ENCODE measurements around the gene RPS2. TPM values are rescaled to one million over a fixed set of nuclear protein-coding genes. Genes with fewer than 3 reads are reported as not detected.

RPS2 gene
- total RNA-seq, 1 donor from 2014 or later = 788 TPM

DNA sequence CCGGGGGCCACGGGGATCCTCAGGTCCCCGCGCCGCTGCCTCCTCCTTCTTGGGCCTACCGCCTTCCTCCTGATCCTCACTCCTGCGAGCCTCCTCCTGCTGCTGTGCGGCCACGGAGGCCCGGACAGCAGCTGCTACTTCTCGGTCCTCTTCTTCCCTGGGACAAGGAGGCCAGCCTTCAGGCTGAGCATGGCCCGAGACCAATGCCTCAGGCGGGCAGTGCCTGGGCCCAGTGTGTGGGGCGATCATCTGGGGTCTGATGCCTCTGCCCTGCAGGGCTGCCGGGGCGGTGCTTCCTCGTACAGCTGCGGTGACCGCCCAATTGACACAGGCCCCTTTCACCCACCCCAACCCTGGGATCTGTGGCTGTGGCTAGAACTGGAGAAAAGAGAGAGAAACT, 36.4 kb upstream of the RPS2 start:
- DNase-seq (no peak), ATAC-seq (no peak)
- intact Hi-C loops (cut with micrococcal nuclease) = no loop called here

DNA sequence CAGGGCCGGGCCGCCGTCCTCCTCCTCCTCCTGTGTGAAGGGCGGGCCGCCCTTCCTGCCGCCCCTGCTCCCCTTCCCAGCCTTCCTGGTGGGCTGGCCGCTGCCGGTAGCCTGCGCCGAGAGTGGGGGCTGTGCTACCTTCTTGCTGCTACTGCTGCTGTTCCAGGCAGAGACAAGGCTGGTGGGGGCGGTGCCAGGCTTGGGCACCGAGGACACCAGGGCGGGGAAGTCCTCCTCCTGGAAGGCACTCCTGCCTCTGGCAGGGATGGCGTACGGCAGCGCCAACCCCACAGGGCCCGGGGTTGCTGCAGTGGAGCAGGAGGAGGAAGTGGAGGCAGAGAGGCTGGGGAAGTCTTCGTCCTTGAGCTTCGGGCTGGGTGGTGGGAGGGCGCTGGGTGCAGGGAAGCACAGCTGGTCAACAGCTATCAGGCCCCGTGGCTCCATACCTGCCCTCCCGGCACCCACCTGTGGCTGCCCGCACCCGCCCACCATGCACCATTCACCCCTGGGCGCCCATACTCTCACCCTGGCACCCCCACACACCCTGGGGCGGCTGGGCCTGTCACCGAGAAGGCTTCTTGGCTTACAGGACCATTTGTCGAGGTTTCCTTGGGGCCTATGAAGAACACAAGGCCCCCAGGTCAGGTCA, 35.4 kb upstream of the RPS2 start:
- no peak for ATAC-seq
- DNase-seq = no peak
- intact Hi-C loops (cut with micrococcal nuclease) = no loop called here

DNA sequence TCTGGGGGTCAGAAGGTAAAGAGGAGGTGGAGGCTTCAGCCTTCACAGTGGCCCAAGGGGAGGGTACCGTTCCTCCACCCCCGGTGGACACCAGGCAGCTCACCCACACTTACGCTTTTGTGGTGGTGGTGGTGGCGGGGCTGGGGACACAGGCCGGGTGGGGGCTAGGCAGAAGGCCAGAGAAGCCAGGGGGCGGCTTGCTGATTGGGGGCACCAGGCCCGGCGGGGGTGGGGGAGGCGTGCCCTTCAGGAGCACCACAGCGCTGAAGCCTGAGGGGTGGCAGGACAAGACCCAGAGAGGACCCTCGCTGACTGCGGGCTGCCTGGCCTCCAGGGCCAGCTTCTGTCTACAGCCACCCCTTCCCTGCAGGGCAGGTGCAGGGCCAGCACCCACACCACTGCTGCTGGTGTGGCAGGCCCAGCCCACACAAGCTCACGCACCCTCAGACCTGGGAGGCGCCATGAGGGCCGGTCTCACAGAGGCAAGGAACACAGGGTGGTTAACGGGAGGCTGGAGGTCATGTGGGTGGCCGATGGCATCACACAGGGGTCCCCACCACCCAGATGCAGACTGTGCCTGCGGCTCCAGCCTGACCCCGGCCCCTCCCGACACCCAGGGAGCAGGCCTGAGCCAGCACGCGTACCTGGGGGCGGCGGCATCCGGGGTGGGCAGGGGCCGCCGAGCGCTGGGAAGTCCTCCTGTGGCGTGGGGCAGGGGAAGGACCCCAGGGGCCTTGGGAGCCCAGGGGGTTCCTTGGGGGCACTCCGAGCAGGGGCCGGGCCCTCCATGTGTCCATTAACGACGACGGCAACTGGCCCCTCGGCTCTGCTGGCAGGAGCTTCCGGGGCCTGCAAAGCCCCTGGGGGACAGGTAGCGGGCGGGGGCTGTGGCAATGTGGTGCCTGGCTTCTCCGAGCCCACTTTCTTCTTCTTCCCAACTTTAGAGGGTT, 34.5 kb upstream of the RPS2 start:
- DNase-seq (no peak), ATAC-seq (no peak)
- intact Hi-C loops (cut with micrococcal nuclease) = no loop called here

DNA sequence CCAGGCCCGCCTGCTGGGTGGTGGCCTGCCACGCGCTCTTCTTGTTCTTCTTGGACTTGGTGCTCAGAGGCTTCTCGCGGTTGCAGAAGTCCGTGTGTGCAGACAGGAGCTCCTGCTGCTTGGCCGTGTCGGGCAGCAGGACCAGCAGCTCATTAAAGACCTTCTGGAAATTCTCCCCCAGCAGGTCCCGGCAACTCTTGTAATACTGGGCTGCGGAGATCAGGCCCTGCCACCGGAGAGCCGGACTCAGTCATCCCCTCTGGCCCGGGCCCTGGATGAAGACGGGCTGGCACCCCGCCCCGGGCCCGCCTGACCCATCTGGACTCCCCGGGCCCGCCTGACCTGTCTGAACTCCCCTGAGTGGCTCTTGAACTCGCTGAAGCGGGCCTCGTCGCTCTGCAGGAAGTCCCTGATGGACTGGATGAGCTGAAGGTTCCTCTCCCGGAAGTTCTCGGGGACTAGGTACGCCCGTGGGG, 33.8 kb upstream of the RPS2 start:
- intact Hi-C loops (cut with micrococcal nuclease) = no loop called here
- no peak for DNase-seq

DNA sequence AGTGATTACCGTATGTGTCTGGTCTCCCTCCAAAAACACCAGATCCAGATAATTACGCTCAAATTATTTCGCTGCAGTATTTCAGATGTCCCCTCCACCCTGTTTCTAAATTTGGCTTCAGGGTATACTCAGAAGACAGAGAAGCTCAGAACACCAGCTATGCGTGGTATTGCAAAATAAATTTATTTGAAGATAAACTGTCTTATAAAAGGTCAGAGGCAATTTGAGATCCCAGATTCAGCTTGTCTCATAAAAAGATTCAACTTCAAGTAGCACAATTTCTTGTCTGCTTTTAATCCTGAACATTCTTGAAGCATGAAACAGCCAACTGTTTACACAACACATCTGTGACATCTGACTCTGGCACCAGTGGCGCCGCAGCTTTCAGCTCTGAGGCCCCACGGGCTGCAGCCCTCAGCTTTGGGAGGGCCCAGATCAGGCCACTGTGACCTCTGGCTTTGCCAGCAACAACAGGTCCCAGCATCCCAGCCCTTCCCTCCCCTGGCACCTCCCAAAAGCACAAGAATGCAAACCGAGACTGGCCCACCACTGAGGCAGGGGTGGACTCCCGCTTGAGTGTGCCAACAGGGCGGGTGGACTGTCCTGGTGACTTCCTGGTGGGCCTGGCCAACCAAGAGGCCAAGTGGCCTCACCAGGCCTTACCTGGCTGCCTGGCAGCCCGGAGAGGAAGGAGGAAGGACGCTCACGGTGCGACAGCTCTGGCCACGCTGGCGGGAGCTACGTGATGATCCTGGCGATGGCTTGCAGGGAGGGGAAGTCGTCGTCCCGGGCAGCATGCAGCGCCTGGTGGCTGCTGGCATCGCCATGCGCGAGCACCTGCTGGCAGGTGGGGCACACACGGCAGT, 33.1 kb upstream of the RPS2 start:
- intact Hi-C loops (cut with micrococcal nuclease) = no loop called here
- ATAC-seq = no peak
- no peak for DNase-seq

More for the DNA sequence above, 33.8 kb upstream of the RPS2 start:
- no peak for ATAC-seq

DNA sequence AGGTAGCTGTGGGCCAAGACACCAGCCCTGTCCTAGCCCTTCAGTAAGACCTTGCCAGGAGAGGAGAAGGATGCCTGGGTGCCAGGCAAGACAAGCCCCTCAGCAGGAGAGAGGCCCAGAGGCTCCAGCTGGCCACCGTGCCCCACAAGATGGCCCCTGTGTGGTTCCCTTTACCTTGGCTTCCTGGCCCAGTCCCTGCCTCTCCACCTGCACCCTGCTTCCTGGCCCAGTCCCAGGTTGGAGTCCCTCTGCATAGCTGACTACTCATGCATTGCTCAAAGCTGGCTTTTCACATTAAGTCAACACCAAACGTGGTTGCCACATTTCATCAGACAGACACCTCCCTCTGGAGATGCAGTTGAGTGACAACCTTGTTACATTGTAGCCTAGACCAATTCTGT, 29.1 kb upstream of the RPS2 start:
- intact Hi-C loops (cut with micrococcal nuclease) = no loop called here
- ATAC-seq (no peak), DNase-seq (no peak)

DNA sequence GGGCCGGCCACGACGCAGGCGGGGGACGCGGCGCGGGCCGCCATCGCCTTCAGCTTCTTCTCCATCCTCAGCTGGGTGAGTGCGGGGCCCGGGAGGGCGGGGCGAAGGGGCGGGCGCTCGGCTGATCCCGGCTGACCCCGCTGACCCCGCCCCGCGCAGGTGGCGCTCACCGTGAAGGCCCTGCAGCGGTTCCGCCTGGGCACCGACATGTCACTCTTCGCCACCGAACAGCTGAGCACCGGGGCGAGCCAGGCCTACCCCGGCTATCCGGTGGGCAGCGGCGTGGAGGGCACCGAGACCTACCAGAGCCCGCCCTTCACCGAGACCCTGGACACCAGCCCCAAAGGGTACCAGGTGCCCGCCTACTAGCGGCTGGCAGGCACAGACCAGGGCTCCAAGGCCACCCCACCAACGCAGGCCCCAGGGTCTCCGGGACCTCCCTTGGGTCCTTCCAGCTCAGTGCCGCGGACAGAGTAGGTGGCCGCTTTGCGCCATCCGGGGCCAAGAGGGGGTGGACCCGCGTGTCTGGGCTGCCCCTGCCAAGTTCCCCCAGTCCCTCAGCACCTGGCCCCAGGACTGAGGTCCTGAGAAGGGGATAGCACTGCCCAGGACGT, 28.2 kb upstream of the RPS2 start:
- ATAC-seq = peak; percentile 1
- DNase-seq = no peak
- intact Hi-C loops (cut with micrococcal nuclease) = no loop called here

DNA sequence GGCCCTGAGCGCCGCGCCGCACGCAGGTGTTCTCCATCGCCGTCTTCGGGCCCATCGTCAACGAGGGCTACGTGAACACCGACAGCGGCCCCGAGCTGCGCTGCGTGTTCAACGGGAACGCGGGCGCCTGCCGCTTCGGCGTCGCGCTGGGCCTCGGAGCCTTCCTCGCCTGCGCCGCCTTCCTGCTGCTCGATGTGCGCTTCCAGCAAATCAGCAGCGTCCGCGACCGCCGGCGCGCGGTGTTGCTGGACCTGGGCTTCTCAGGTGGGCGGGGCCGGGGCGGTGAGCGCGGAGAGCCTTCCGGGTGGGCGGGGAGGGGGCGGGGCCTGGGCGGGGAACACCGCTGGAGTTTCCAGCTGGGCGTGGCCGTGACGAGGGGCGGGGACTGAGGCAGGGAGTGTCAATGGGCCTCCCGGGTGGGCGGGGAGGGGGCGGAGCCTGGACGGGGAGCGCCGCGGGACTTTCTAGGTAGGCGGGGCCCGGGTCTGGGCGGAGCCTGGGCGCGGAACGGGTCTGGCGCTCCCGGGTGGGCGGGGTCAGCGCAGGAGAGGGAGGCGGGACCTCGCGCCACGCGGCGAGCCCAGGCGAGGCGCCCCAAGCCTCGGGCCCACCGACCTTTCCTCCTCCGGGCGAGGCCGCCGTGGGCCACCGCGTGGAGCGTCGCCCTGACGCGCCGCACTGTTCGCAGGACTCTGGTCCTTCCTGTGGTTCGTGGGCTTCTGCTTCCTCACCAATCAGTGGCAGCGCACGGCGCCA, 27.5 kb upstream of the RPS2 start:
- intact Hi-C loops (cut with micrococcal nuclease) = no loop called here
- DNase-seq (peak; percentile 96), ATAC-seq (peak; percentile 89)

DNA sequence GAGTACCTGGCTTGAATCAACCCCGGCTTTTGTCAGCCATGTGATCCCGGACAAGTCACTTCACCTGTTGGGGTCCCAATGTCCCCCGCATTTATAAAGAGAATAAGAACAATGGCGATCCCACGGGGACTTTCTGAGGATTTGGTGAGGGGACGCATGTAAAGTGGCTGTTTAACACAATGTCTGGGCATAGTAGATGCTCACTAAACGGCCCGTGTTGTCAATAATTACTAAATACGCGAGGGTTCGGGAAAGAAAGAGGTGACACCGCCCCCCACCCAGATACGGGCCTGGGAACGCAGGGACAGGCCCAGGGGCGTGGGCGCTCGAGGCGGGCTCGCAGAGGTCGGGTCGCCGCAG, 26.9 kb upstream of the RPS2 start:
- DNase-seq = no peak
- ATAC-seq = no peak

DNA sequence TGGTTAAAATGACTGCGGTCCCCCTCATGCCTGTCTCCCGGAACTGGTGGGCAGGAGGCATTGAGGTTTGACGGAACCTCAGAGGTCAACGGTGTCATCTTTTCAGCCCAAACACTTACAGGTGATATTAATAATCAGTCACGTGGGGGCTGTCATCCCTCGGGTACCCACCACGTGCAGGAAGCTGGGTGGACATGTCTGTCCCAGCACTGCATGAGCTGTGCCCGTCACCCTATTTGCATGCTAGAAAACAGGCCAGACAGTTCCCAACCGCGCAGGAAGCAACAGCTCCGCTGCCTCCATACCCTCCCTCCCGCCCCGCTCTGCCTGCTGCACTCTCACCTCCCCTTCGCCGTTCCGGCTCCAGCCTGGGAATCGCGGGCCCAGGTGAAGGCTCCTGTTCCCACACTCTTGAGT, 26.5 kb upstream of the RPS2 start:
- intact Hi-C loops (cut with micrococcal nuclease) = no loop called here
- ATAC-seq (peak; percentile 4), DNase-seq (no peak)

More for the DNA sequence above, 26.9 kb upstream of the RPS2 start:
- intact Hi-C loops (cut with micrococcal nuclease) = no loop called here

DNA sequence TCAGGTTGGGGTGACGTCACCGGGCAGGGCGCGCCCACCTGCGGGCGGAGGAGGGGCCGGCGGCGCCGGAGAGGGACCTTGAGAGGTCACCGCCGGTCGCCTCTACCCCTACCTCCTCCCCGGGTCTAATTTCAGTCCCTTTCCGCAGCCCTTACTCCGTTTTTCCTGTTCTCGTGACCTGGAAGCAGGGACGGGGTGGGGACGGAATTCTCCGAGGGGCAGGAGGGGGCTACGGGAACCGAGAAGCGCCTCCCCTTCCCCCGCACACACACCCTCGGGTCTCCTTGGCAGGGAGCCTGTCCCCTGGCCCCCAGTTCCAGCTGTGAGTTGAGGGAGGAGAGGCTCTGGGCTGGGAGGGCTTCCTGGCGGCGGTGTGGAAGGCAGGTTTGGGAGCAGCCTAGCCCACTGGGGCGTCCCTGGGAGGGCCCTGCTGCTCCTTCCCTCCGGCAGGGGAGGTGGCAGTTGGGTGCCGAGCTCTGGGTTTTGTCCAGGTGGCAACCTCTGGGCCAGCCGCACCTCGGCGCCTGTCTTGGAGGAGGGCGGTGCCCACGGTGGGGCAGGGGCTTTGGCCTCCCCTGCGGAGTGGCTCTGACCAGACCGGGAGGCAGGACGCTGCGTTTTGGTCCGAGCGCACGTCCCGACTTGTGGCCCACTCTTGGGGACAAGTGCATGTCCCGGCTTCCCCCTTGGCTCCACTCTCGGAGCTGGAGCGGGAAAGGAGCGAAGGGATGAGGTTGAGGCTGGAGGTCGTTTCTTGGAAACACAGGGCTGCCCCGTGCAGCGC, 25.9 kb upstream of the RPS2 start:
- ATAC-seq (no peak), DNase-seq (no peak)
- intact Hi-C loops (cut with micrococcal nuclease) = no loop called here

DNA sequence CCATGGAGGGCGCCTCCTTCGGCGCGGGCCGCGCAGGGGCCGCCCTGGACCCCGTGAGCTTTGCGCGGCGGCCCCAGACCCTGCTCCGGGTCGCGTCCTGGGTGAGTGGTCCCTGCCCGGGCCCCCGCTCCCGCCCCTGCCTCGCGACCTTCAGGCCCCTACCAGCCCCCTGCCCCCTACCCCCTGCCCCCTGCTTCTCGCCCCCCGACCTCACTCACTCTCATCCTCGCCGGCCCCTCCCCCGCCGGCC, 25.4 kb upstream of the RPS2 start:
- no peak for DNase-seq
- intact Hi-C loops (cut with micrococcal nuclease) = no loop called here
- ATAC-seq = no peak

DNA sequence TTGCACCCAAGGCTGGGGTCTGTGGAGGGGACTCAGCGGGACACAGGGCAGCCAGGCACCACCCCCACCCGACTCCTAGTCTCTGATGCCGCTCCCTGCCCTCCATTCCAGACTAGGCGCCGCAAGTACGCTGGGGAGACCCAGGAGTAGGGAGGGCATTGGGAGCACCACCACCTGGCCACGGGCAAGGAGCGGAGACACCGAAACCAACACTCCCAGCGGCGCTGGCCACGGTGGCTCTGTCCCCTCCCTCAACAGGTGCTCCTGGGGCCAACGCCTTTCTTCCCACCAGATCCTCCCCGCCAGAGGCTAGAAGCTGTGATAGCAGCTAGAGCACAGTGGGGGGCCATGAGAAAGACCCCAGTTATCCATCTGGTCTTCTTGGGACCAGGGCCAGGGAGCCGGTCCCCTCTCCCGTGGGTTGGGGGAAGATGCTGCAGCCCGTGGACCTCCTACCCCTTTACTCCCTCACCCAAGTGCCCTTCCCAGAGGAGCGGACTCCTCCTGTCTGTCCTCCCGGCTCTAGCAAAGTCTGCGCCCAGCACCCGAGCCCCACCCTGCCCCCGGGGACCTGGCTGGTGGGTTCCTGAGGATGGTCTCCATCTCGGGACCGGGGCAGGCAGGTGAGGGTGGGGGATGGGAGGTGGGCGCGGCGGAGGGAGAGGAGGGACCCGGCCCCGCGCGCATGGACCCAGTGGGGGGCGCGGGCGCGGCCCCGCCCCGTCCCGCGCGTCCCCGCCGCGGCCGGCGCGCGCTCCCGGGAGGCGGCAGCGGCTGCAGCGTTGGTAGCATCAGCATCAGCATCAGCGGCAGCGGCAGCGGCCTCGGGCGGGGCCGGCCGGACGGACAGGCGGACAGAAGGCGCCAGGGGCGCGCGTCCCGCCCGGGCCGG, 24.8 kb upstream of the RPS2 start, which contains the start of gene SYNGR3:
Gene SYNGR3, plus strand, starts transcription at position 762 of the 892 bp plus-strand sequence. CDS start 133 bp downstream, outside the sequence.
- no peak for DNase-seq
- ATAC-seq = no peak
- intact Hi-C loops (cut with micrococcal nuclease) = no loop called here

DNA sequence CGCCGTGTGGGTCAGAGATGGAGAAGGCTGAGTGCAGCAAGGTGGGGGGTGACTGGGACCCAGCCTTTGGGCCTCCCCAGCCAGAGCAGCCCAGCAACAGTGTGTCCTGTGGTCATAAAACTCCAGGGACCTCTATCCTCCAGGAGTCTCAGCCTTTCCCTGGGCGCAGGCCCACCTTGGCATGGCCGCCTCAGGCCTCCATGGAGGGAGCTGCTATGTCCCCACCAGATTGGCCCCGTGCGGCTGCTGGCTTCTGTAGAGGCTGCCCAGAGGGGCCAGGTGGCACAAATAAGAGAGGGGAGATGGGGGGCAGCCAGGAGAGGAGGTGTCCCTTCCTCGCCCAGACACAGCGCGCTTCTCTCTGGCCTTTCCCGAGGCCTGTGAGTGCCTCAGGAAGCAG, 22.6 kb upstream of the RPS2 start:
- intact Hi-C loops (cut with micrococcal nuclease) = no loop called here

DNA sequence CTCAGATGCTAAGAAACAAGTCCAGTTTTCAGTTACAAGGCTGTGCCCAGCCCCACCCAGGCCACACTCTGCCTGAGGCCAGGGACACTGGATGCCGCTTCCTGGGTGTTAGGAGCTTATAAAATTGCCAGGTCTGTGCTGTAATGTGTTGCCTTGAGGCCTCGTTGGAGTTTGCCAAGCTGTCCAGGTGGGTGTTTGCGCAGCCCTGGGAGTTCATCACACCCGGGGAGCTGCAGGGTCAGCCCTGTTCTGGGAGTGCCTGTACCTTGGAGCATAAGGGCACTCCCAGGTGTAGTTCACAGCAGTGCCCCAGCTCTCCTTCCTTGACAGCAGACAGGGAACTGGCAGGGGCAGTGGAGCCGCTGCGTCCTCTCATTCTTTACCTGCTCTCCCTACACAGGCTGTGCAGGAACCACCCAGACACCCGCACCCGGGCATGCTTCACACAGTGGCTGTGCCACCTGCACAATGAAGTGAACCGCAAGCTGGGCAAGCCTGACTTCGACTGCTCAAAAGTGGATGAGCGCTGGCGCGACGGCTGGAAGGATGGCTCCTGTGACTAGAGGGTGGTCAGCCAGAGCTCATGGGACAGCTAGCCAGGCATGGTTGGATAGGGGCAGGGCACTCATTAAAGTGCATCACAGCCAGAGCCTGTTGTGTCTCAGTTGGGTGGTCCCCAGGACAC, 21.0 kb upstream of the RPS2 start:
- no peak for ATAC-seq
- DNase-seq = no peak
- intact Hi-C loops (cut with micrococcal nuclease) = no loop called here

More for the DNA sequence above, 22.6 kb upstream of the RPS2 start:
- no peak for DNase-seq
- ATAC-seq = no peak
